ENCODE data around the gene OSGIN1.

DNA sequence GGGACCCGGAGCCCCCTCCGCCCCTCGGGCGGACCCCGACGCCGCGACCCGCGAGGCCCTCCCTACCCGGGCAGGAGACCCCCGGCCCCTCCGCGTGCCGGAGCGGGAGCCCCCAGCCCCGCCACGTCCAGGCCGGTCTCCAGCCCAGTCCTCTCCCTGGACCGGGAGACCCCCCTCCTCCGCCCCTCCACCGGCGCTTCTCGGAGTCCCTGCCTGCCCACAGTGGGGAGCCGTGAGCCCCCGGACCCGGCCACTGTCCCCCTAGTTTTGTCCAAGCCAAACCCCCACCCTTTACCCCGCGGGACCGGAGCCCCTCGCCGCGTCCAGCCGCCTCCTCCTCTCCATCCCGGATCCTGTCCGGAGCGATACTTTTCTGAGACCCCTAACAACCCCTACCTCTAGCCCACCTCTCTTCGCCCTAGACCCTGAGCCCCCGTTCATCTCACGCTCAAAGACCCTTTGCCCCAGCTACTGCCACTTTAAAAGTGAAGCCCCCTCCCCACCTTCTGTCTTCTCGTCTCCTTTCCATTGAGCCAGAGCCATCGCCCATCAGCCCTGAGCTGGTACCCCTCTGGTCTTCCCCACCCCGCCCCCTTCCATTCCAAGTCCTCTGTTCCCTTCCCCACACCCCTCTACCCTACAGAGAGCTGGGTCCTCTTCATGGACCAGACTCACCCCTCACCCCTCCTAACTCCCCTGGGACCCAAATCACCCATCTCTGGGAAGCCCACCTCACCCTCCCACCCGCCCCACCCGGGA lies 16.0 kb downstream of the OSGIN1 start:
- TF ChIP-seq CTCF (tag by site-specific recombination; IDR thresholded peaks at IDR 0.05) (no peak), ZBTB20 (tag by site-specific recombination; IDR thresholded peaks at IDR 0.05) (no peak), YY1 (tag by site-specific recombination; IDR thresholded peaks at IDR 0.05) (no peak), REST (tag by site-specific recombination; IDR thresholded peaks at IDR 0.05) (no peak), ZNF239 (tag by site-specific recombination; IDR thresholded peaks at IDR 0.05) (no peak), ZNF354C (tag by site-specific recombination; IDR thresholded peaks at IDR 0.05; ENCODE audit: borderline replicate concordance, low read depth) (no peak), ZSCAN23 (tag by site-specific recombination; IDR thresholded peaks at IDR 0.05) (no peak), ZNF112 (tag by site-specific recombination; IDR thresholded peaks at IDR 0.05) (no peak), PATZ1 (tag by site-specific recombination; IDR thresholded peaks at IDR 0.05) (no peak), OSR2 (tag by site-specific recombination; IDR thresholded peaks at IDR 0.05) (no peak)
- TF ChIP-seq, protein P1, sequence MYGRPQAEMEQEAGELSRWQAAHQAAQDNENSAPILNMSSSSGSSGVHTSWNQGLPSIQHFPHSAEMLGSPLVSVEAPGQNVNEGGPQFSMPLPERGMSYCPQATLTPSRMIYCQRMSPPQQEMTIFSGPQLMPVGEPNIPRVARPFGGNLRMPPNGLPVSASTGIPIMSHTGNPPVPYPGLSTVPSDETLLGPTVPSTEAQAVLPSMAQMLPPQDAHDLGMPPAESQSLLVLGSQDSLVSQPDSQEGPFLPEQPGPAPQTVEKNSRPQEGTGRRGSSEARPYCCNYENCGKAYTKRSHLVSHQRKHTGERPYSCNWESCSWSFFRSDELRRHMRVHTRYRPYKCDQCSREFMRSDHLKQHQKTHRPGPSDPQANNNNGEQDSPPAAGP (tag by site-specific recombination; IDR thresholded peaks at IDR 0.05): no peak
